Suppressor macrophage treated with lipopolysaccharide for 4 hours (primary cell): Measurements from ENCODE around the gene MAPRE3.
A peak's percentile ranks its signal among the peaks of the same experiment; 100 is the strongest.

Source experiments
- DNase-seq: peaks from one replicate; pipeline ENCODE4 v3.0.0-alpha.2; 2020

MAPRE3 gene

DNA sequence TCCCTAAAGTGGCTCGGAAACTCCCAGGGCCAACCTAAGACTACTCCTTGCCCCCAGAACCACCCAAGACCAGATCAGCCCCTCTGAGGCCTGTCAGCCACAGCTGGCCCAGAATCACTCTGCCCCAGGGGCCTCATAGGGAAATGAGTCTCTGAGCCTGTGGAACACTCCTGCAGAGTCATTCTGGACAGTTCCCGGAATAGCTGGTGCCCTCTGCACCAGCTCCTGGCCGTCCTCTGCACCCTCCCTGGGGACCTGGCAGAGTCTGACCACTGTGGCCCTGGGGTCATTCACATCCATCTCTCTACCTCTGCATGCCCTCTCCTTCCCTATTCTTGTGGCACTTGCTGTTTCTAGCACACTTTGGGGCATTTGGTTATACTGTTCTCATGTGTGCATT is 47.7 kb downstream of the MAPRE3 start:
- no peak for DNase-seq

DNA sequence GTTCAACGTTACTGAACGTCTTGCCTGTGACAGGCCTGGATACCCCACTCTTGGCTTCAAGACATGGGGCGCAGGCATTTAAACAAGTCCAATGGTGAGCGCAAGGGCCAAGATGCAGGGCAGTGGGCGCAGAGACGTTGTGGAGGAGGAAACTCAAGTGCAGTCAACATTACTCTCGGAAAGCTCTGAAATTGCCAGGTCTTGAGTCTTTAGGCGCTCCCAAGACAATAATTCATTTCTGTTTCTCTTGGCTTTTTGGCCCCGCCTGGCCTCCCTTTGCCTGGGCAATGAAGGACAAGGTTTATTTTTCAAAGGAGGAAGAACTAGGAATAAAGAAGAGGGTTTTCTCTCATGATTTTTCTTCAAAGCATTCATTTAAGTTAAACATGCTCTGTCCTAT is 49.0 kb downstream of the MAPRE3 start:
- DNase-seq: no peak

DNA sequence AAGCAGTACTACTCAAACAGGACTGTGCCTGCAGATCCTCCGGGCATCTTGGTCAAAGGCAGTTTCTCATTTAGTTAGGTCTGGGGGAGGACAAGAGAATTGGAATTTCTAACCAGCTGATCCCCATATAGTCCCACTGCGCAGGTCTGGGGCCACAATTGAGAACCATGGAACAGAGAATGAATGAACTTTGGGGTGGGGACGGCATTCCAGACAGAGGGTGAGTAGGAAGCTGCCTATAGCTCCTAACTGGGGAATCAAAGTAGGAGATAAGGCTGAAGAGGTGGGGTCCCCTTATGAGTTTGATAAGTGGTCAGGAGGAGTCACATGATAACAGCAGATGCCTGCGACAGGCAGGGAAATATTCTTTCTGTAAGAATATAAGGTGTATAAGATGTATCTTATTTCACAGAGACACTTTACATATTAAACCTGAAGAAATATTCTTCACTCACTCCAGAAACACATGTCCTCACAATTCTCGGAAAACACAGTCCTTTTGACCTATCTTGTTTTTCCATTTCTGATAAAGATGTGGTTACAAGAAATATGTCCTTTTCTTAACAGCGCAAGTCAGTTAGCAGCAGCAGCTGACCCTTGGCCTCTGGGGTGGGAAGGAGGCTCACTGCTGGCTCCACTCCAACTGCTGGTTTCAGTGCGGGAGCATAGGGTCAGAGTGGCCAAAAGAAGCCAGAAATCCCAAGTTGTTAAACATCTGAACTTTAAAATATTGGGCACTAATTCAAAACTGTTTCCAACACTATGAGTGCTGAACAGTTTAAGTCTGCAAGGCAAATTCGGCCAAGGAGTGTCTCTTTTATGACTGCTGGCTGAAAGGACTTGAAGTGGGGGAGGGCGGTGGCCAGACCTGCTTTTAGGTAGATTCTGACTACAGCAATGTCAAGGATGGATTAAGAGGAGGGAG is 49.8 kb downstream of the MAPRE3 start:
- no peak for DNase-seq

DNA sequence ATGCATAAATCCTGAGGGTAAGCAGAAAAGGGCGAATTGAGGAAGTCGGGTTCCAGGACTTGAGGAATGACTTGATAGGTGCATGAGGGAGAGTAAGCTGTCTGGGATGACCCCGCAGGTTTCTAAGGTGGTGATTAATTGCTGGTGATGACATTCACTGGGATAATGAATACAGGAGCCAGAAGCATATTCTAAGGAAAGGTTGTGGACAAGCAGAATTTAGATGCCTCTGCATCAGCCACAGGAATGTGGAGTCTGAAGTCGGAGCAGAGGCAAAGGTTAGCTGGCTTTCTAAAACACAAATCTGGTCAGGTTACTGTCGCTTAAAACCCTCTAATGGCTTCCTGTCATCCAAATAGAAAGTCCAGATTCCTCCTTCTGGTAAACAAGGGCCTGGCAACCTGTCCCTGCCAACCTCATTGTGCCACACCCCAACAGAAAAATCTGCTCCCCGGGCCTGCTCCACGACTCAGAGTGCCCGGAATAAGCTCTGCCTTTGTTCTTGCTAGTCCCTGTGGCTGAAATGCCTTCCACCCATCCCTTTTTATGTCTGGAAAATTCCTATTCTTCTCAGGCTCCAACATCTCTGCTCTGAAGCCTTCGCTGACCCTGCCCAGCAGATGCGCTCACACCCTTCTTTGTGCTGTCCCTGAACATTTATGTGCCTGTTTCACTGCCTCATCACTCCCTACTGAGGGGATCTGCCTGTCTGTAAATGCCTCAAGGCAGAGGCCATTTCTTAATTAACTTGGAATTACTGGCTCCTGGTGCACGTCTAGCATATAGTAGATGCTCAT is 51.0 kb downstream of the MAPRE3 start:
- DNase-seq: no peak

- no peak for DNase-seq
Observed at GRCh38 chr2:27023740-27024139, 53.3 kb downstream of the MAPRE3 start.

- no peak for DNase-seq
Observed at GRCh38 chr2:27024188-27024587, 53.8 kb downstream of the MAPRE3 start.

GRCh38 chr2:27024812-27025211 is 54.4 kb downstream of the MAPRE3 start:
- DNase-seq: no peak

GRCh38 chr2:27025281-27025800 is 54.9 kb downstream of the MAPRE3 start:
- no peak for DNase-seq

DNA sequence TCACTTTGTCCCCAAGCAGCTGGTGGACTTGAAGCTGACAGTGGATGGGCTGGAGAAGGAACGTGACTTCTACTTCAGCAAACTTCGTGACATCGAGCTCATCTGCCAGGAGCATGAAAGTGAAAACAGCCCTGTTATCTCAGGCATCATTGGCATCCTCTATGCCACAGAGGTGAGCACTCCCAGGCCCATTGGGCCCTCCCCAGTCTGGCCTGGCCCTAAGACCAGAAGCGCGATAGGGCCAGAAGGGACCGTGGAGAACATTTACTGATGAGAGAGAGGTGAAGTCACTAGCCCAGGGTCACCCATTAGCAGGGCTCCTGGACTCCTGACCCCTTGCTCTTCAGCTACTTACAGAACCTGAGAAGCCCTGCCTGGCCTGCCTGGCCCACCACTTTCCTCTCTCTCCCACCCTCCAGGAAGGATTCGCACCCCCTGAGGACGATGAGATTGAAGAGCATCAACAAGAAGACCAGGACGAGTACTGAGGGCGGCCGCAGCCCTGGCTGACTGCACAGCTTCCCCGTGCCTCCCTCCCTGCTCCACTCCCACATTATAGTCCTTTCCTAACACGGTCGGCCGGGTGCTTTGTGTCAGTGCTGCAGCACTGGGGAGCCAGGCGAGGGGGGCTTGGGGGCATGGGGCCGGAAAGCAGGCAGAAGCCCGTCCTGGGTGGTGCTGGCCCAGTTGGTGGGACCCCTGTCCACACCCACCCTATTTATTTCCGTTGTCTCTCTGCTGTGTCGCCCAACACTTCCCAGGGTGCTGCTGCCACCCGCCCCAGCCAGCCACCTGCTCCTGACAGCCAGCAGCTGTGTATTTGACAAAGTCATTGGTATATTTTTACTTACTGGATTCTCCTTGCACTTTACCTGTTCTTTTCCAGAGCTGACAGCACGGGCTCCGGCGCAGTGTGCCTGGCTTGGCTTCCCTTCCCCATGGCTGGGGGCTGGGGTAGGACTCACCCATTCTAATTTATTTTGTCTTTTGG is 55.7 kb downstream of the MAPRE3 start:
- DNase-seq: no peak

- no peak for DNase-seq
Observed at GRCh38 chr2:27027211-27027651, 56.8 kb downstream of the MAPRE3 start.

DNA sequence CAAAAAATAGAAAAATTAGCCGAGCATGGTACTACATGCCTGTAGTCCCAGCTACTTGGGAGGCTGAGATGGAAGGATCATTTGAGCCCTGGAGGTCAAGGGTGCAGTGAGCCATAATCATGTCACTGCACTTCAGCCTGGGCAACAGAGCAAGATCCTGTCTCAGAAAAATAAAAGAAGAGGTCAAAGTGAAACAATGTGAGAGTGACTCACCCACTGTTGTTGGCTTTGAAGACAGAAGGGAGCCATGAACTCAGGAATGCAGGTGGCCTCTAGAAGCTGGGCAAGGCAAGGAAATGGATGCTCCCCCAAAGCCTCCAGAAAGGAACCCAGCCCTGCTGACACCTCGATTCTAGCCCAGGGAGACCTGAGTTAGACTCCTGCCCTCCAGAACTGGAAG is 58.6 kb downstream of the MAPRE3 start:
- DNase-seq: no peak

- DNase-seq: peak; percentile 93
Observed at GRCh38 chr2:27032495-27033252, 62.2 kb downstream of the MAPRE3 start, which contains the start of gene TMEM214. TSS of gene TMEM214 (plus strand) at chr2:27032965. CDS start at chr2:27033016, 51 bp downstream.

DNA sequence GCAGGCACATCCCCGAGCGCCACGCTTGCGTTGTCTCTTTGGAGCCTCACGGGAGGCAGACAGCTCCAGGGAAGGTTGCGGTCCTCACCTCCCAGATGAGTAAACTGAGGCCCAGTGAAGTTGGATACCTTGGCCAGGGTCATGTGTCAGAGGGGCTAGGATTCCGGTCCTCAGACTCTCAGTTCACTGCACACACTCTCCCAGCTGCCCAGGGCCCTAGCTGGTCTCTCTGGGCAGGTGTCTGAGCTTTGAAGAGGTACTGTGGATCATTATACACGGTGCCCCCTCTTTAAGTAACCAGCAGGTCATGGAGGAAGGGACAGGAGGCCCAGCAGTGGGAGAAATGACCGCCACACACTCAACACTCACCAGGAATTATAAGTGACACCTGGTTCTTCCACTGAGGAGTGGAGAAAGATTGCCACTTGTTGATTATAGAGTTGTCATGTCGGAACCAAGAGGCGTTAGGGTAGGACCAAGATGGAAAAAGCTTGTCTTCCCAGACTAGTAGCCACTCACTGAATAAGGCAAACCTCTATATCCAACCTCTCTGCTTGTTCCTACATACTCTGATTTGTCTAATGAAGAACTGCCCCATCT is 62.9 kb downstream of the MAPRE3 start:
- no peak for DNase-seq

GRCh38 chr2:27038012-27038411 is 67.6 kb downstream of the MAPRE3 start:
- no peak for DNase-seq

DNA sequence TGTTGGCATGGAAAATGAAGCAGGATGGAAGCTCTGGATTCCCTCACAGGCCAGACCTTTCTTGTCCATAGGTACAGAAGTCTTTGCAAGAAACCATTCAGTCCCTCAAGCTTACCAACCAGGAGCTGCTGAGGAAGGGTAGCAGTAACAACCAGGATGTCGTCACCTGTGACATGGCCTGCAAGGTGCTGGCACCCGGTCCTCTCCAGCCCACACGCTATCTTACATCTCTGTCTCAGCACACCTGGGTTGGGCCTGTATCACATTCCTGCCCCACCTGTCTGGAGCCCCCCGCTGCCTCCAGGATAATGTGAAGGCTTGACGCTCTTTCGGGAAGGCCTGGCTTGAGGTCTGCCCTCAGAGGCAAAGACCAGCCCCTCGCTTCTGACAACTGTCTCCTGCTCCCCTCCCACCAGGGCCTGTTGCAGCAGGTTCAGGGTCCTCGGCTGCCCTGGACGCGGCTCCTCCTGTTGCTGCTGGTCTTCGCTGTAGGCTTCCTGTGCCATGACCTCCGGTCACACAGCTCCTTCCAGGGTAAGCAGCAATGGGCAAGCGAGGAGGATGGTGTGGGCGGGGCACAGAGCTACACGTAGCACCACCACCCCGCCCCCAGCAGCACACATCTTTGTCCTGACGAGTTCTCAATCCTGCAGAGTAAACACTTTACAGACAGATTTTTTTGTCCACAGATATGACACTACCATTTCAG is 68.3 kb downstream of the MAPRE3 start:
- no peak for DNase-seq

GRCh38 chr2:27039426-27039825 is 69.0 kb downstream of the MAPRE3 start:
- no peak for DNase-seq

DNA sequence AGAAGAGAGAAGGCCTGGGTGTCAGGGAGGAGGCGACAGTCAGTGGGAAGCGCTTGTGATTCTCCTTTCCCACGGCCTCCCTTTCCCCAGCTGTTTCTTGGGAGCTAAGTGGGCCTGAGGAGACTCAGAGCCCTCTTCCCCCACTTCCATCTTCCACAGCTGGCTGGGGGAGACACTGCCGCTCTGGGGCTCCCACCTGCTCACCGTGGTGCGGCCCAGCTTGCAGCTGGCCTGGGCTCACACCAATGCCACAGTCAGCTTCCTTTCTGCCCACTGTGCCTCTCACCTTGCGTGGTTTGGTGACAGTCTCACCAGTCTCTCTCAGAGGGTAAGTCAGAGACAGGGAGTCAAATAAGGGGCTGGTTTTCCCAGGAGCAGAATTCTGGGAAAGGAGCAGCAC is 69.4 kb downstream of the MAPRE3 start:
- DNase-seq: no peak

DNA sequence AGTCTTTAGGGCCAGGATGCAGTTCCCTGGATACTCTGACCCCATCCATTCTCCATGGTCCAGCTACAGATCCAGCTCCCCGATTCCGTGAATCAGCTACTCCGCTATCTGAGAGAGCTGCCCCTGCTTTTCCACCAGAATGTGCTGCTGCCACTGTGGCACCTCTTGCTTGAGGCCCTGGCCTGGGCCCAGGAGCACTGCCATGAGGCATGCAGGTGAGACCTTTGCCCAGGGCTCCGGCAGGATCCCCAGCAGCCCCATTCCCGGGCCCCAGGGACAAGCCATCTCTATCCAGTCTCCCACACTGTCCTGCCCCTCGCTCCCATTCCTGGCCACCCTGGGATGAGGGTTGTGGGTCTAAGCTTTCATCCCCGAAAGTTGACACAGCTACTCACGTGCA is 69.8 kb downstream of the MAPRE3 start:
- DNase-seq: no peak

- no peak for DNase-seq
Observed at GRCh38 chr2:27041752-27042151, 71.3 kb downstream of the MAPRE3 start.

DNA sequence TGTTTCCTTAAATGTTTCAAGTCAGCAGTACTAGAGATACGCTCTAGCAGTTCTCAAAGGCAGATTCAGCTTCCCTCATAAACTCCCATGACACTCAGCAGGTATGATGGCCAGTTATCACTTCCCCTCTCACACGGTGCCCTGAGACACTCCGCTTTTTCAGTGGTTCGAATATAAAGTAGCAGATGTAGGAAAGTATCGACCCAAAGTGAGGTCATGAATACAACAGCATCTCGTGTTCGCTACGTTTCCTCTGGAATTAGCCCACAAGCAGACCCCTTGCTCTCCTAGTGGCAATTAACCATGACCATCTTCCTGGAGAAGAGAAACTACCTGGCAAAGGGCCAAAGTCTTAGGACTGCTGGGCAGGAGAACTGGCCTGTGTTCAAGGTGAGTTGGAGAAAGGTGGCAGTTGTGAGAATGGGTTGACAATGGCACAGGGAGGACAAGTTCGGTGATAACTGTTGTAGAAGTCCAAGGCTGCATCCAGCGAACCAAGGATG is 71.8 kb downstream of the MAPRE3 start:
- no peak for DNase-seq
